ENCODE measurements around the gene IMPA2.

DNA sequence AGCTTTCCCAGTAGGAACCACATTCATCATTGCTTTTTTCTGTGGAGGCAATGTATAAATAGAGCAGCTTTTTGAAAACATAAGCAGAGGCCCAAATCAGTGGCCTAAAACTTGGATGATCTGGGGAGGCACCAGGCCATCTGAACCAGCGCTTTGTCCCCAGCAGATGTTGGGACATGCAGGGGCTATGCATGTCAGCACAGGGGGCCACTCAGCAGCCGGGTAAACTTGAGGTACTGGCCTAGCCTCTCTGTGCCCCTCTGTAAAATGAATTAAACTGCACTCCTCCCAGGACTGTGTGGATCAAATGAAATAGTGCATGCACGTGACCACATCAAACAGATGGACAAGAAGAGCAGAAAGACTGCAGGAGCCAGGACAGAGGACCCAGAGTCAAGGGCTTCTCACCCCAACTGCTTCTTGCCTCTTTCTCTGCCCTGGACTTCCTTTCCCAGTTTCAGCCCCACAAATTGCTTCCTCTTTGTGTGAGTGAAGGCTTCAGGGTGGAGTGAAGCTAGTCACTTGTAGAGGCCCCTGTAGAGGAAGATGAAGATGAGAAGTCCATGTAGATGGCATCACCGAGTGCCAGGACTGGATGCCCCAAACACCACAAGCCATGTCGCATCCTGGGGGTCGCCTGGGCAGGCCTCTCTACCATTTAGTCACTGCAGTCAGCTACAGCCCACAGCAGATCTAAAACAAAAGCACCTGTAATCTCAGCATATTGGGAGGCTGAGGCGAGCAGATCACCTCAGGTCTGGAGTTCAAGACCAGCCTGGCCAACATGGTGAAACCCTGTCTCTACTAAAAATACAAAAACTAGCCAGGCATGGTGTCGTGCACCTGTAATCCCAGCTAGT is 53.2 kb downstream of the IMPA2 start:
- TF ChIP-seq CBX2 (IDR thresholded peaks at IDR 0.05; ENCODE audit: low read depth, low read length) (no peak), CBX2 (CRISPR knock-in tag; IDR thresholded peaks at IDR 0.05; ENCODE audit: low read depth) (no peak)
- TF ChIP-seq, protein P1, sequence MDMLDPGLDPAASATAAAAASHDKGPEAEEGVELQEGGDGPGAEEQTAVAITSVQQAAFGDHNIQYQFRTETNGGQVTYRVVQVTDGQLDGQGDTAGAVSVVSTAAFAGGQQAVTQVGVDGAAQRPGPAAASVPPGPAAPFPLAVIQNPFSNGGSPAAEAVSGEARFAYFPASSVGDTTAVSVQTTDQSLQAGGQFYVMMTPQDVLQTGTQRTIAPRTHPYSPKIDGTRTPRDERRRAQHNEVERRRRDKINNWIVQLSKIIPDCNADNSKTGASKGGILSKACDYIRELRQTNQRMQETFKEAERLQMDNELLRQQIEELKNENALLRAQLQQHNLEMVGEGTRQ (IDR thresholded peaks at IDR 0.05; ENCODE audit: low read depth, low read length) = no peak
- TF ChIP-seq, protein P1 (CRISPR knock-in tag; IDR thresholded peaks at IDR 0.05; ENCODE audit: borderline replicate concordance) = no peak

Measured in HepG2 (cell line).